PC-3 (cell line): ENCODE results near the gene APOL4. TPM values are rescaled to one million over a fixed set of nuclear protein-coding genes. Genes with fewer than 3 reads are reported as not detected.

ENCODE experiments used
- ATAC-seq: fragments of 200-7000 bp; cut with Tn5 transposase; 2 replicates; pipeline ENCODE4 v1.9.1; 2020; ENCODE audit warnings: mild to moderate bottlenecking, moderate library complexity
- BruUV-seq: library from RNA; stranded (reverse); fragments of 400-500 nt; replicated peaks from 2 replicates; lab custom pipeline; 2021; lab: Mats Ljungman, UMichigan
- CTCF ChIA-PET: fragments of 300-600 bp; sonication (Branson Sonifier 250); formaldehyde crosslinking; loops from one replicate; lab custom pipeline; 2022; ENCODE audit warnings: antibody characterized with exemption; lab: Charles Lee
- POLR2A ChIA-PET: fragments of 300-600 bp; sonication (Branson Sonifier 250); formaldehyde crosslinking; loops from one replicate; lab custom pipeline; 2022; ENCODE audit warnings: antibody characterized with exemption; ENCODE audit not compliant: unreplicated experiment; lab: Charles Lee
- DNase-seq: peaks from one replicate; pipeline ENCODE4 v3.0.0-alpha.2; 2015
- H2AFZ ChIP-seq: fragments of 300-600 bp; sonication (generic); 2 replicates; pipeline ENCODE4 v1.6.0; 2016; ENCODE audit warnings: antibody characterized with exemption, low read length
- H3F3A ChIP-seq: fragments of 300-600 bp; sonication (generic); one replicate; pipeline ENCODE4 v1.6.0; 2017; ENCODE audit warnings: antibody characterized with exemption, low read length, control low read depth, mild to moderate bottlenecking; ENCODE audit not compliant: unreplicated experiment
- H3K27ac ChIP-seq: fragments of 300-600 bp; sonication (generic); 2 replicates; pipeline ENCODE4 v1.5.1; 2016; ENCODE audit warnings: mild to moderate bottlenecking, low read length
- H3K27me3 ChIP-seq: fragments of 300-600 bp; sonication (generic); 2 replicates; pipeline ENCODE4 v1.6.1; 2016; ENCODE audit warnings: low read length, mixed read lengths
- H3K36me3 ChIP-seq: fragments of 300-600 bp; sonication (generic); 2 replicates; pipeline ENCODE4 v1.6.1; 2016; ENCODE audit warnings: low read depth, mixed run types, low read length, mixed read lengths
- H3K4me1 ChIP-seq: fragments of 300-600 bp; sonication (generic); 2 replicates; pipeline ENCODE4 v1.5.1; 2016; ENCODE audit warnings: low read length; ENCODE audit not compliant: insufficient read depth
- H3K4me2 ChIP-seq: fragments of 300-600 bp; sonication (generic); 2 replicates; pipeline ENCODE4 v1.6.0; 2016; ENCODE audit warnings: low read length
- H3K4me3 ChIP-seq: fragments of 300-600 bp; sonication (generic); 2 replicates; pipeline ENCODE4 v1.5.1; 2016; ENCODE audit warnings: mild to moderate bottlenecking, low read length, mixed read lengths
- H3K79me2 ChIP-seq: fragments of 300-600 bp; sonication (generic); 2 replicates; pipeline ENCODE4 v1.6.1; 2017; ENCODE audit warnings: low read length, mixed read lengths
- H3K9ac ChIP-seq: fragments of 300-600 bp; sonication (generic); 2 replicates; pipeline ENCODE4 v1.6.0; 2016; ENCODE audit warnings: mild to moderate bottlenecking, low read length
- H3K9me2 ChIP-seq: fragments of 300-600 bp; sonication (generic); replicated peaks from 2 replicates; pipeline ENCODE4 v1.6.1; 2016; ENCODE audit warnings: mixed run types, low read length, mixed read lengths
- H3K9me3 ChIP-seq: fragments of 300-600 bp; sonication (generic); 2 replicates; pipeline ENCODE4 v1.6.1; 2016; ENCODE audit warnings: low read length, mixed read lengths
- H4K20me1 ChIP-seq: fragments of 300-600 bp; sonication (generic); 2 replicates; pipeline ENCODE4 v1.6.1; 2016; ENCODE audit warnings: low read length, mixed read lengths
- EZH2 ChIP-seq: fragments of 300-600 bp; sonication (generic); IDR thresholded peaks from one replicate; pipeline ENCODE4 v1.6.1; 2017; ENCODE audit warnings: antibody characterized with exemption, mild to moderate bottlenecking, low read length; ENCODE audit not compliant: unreplicated experiment
- EZH2phosphoT487 ChIP-seq: fragments of 300-600 bp; sonication (generic); IDR thresholded peaks from 2 replicates; pipeline ENCODE4 v1.6.1; 2018; ENCODE audit warnings: mild to moderate bottlenecking, antibody characterized with exemption, low read length, borderline replicate concordance
- intact Hi-C: fragments of 100-400 bp; cut with micrococcal nuclease; formaldehyde crosslinking; loops from 2 replicates; pipeline ENCODE4 v1.9.0; 2023
- total RNA-seq: library from RNA; depleted of rRNA; stranded (reverse); fragments of >200 nt; gene quantifications from 2 replicates; pipeline ENCODE4 v1.2.3, GENCODE V29; 2014
- TF ChIP-seq, protein P1 (sequence below): fragments of 300-600 bp; sonication (generic); conservative IDR thresholded peaks from 2 replicates; pipeline ENCODE4 v1.5.1; 2017; ENCODE audit warnings: antibody characterized with exemption, low read depth, mild to moderate bottlenecking, low read length

The APOL4 gene
- total RNA-seq, 1 experiment from 2014 or later = 0.04 TPM

DNA sequence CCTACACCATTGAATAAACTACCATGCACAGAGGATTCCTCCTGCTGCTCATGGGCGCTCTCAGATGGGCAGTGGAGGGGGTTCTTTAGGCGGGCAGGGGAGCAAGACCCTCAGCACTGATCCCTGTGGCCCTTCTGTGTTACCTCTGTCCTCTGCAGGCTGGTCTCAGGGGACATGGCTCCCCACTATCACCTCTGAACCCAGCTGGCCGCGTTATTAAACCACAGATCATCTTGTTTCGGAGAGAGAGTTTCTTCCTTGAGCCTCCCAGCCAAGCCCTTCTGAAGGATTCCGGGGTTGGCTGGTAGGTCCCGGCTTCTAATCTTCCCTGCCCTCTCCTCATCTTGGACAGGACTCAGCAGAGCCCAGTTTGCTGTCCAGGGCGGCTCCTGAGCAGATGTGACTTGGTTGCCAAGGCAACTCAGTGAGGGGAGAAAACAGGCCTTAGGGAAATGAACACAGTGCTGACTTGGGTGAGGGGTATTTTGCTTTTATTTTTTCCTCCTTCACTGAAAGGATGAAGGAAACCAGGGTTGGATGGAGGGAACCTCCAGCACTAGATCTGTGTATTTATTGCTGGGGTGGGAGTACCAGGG lies 54.3 kb downstream of the APOL4 start:
- Histone ChIP-seq H3K27ac (no peak overlapping the region), H3K4me2 (no peak overlapping the region), H3K9me2 (no peaks in the 10 kb centered on the region), H3K79me2 (no peaks in the 10 kb centered on the region), H3K9ac (no peak overlapping the region), H3F3A (no peaks in the 10 kb centered on the region), H3K4me3 (no peak overlapping the region), H3K4me1 (no peaks in the 10 kb centered on the region), H3K27me3 (no peaks in the 10 kb centered on the region), H3K36me3 (no peaks in the 10 kb centered on the region), H3K9me3 (no peaks in the 10 kb centered on the region), H4K20me1 (no peaks in the 10 kb centered on the region), H2AFZ (no peak overlapping the region)
- intact Hi-C loops = no loop called here
- DNase-seq = no peak
- TF ChIP-seq EZH2 = no peak
- no peak for TF ChIP-seq EZH2phosphoT487
- TF ChIP-seq, protein P1, sequence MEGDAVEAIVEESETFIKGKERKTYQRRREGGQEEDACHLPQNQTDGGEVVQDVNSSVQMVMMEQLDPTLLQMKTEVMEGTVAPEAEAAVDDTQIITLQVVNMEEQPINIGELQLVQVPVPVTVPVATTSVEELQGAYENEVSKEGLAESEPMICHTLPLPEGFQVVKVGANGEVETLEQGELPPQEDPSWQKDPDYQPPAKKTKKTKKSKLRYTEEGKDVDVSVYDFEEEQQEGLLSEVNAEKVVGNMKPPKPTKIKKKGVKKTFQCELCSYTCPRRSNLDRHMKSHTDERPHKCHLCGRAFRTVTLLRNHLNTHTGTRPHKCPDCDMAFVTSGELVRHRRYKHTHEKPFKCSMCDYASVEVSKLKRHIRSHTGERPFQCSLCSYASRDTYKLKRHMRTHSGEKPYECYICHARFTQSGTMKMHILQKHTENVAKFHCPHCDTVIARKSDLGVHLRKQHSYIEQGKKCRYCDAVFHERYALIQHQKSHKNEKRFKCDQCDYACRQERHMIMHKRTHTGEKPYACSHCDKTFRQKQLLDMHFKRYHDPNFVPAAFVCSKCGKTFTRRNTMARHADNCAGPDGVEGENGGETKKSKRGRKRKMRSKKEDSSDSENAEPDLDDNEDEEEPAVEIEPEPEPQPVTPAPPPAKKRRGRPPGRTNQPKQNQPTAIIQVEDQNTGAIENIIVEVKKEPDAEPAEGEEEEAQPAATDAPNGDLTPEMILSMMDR = no peak
- ChIA-PET CTCF (no interaction called here), POLR2A (no interaction called here)
- BruUV-seq = no TSS peak
- ATAC-seq = no peak

DNA sequence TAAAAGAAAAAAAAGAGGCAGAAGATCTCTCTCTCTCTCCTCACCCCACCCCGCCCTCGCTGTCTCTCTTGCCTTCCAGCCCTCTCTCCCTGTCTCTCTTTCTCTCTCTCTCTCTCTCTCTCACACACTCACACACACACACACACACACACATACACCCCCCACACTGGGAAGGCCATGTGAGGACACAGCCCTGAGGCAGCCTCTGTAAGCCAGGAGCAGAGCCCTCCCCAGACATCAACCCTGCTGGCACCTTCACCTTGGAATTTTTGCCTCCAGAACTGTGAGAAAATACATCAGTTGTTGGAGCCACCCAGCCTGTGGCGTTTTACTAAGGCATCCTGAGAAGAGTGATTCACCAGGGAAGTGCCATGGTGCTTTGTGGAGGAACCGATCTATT lies 55.7 kb downstream of the APOL4 start:
- Histone ChIP-seq H3K9me2 (no peaks in the 10 kb centered on the region), H2AFZ (no peak overlapping the region), H3K79me2 (no peaks in the 10 kb centered on the region), H3K4me3 (no peak overlapping the region), H3K9me3 (no peaks in the 10 kb centered on the region), H3F3A (no peaks in the 10 kb centered on the region), H3K27me3 (no peaks in the 10 kb centered on the region), H3K9ac (no peak overlapping the region), H3K4me2 (no peak overlapping the region), H4K20me1 (no peaks in the 10 kb centered on the region), H3K4me1 (no peaks in the 10 kb centered on the region), H3K36me3 (no peaks in the 10 kb centered on the region), H3K27ac (no peak overlapping the region)
- no peak for DNase-seq
- TF ChIP-seq, protein P1 = no peak
- TF ChIP-seq EZH2 (no peak), EZH2phosphoT487 (no peak)
- CTCF ChIA-PET = no interaction called here
- POLR2A ChIA-PET = interaction anchor here (0.6 kb wide), 1 partner anchor 30 kb away, joined by 9 read pairs; no protein-coding TSS in a partner anchor
- no TSS peak for BruUV-seq
- intact Hi-C loops = loop anchor here (1.0 kb wide), 1 partner anchor 34 kb away; no protein-coding TSS in a partner anchor
- no peak for ATAC-seq

DNA sequence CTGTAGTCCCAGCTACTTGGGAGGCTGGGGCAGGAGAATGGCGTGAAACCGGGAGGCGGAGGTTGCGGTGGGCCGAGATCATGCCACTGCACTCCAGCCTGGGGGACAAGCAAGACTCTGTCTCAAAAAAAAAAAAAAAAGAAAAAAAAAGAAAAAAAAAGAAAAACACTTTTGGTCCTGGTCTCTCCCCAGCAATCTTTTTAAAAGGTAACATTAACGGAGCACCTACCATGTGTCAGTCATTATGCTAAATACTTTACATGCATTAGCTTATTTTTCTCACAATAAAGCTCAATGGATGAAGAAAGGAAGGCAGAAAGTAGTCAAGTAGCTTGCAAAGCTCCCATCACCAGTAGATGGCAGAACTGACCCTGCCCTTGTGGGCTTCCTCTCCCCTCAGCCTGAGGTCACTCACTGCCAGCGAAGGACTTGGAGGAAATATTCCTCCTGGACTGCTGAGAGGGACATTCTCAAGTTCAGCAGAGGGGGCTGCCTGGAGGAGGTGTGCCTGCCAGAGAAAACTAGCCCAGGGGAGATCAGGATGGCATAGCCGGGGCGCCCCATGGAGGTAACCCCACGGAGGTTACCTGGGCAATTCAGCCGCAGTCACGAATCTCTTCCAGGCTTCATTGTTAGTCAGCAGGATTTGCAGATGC lies 56.6 kb downstream of the APOL4 start:
- ATAC-seq = peak; percentile 71
- H2AFZ ChIP-seq = no peak overlapping the region
- H3K9me3 ChIP-seq = no peaks in the 10 kb centered on the region
- H3K4me1 ChIP-seq = no peaks in the 10 kb centered on the region
- no peak overlapping the region for H3K27ac ChIP-seq
- H3K4me3 ChIP-seq = no peak overlapping the region
- CTCF ChIA-PET = no interaction called here
- H3K36me3 ChIP-seq = no peaks in the 10 kb centered on the region
- POLR2A ChIA-PET = no interaction called here
- H3F3A ChIP-seq = no peaks in the 10 kb centered on the region
- H4K20me1 ChIP-seq = no peaks in the 10 kb centered on the region
- BruUV-seq = no TSS peak
- H3K4me2 ChIP-seq = no peak overlapping the region
- no peaks in the 10 kb centered on the region for H3K79me2 ChIP-seq
- H3K9ac ChIP-seq = no peak overlapping the region
- TF ChIP-seq EZH2phosphoT487 = no peak
- TF ChIP-seq, protein P1 = peak; percentile 74
- intact Hi-C loops = loop anchor here (1.0 kb wide), 1 partner anchor 35 kb away; no protein-coding TSS in a partner anchor
- DNase-seq = peak; percentile 51
- no peaks in the 10 kb centered on the region for H3K27me3 ChIP-seq
- H3K9me2 ChIP-seq = no peaks in the 10 kb centered on the region
